Measurements from ENCODE around the gene DBP. TPM values are rescaled to one million over a fixed set of nuclear protein-coding genes. Genes with fewer than 3 reads are reported as not detected.

DBP gene
- total and polyA plus RNA-seq, 10 donors, result 11.4 to 29.5 (median 23.3) TPM

DNA sequence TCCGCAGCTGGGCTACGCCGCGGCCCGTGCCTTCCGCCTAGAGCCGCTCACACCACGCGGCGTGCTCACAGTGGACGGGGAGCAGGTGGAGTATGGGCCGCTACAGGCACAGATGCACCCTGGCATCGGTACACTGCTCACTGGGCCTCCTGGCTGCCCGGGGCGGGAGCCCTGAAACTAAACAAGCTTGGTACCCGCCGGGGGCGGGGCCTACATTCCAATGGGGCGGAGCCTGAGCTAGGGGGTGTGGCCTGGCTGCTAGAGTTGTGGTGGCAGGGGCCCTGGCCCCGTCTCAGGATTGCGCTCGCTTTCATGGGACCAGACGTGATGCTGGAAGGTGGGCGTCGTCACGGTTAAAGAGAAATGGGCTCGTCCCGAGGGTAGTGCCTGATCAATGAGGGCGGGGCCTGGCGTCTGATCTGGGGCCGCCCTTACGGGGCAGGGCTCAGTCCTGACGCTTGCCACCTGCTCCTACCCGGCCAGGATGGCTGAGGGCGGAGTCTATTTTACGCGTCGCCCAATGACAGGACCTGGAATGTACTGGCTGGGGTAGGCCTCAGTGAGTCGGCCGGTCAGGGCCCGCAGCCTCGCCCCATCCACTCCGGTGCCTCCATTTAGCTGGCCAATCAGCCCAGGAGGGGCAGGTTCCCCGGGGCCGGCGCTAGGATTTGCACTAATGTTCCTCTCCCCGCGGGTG, 7.4 kb downstream of the DBP start:
- TF ChIP-seq, protein P1, sequence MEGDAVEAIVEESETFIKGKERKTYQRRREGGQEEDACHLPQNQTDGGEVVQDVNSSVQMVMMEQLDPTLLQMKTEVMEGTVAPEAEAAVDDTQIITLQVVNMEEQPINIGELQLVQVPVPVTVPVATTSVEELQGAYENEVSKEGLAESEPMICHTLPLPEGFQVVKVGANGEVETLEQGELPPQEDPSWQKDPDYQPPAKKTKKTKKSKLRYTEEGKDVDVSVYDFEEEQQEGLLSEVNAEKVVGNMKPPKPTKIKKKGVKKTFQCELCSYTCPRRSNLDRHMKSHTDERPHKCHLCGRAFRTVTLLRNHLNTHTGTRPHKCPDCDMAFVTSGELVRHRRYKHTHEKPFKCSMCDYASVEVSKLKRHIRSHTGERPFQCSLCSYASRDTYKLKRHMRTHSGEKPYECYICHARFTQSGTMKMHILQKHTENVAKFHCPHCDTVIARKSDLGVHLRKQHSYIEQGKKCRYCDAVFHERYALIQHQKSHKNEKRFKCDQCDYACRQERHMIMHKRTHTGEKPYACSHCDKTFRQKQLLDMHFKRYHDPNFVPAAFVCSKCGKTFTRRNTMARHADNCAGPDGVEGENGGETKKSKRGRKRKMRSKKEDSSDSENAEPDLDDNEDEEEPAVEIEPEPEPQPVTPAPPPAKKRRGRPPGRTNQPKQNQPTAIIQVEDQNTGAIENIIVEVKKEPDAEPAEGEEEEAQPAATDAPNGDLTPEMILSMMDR (IDR thresholded peaks at IDR 0.05 in 8 of 11, conservative IDR thresholded peaks at IDR 0.05 in 3 of 11), result no peak
- peak; percentile 9 to 72 (median 44) for TF ChIP-seq POLR2AphosphoS5 (IDR thresholded peaks at IDR 0.05)
- no peaks in the 10 kb centered on the region for H3K27me3 ChIP-seq (replicated peaks in 1 of 7)
- peak overlapping the region; percentile 44 to 94 (median 80) for H3K27ac ChIP-seq
- WGBS, 5 donors, result 68 to 73% (median 70%) methylated on average over 27 to 48 of the region's 48 CpGs
- peaks cover 0 to 79% (median 42%) of the 10 kb centered on the region in 6 donors for H3K36me3 ChIP-seq
- peak overlapping the region in 2 of 8 donors; percentile 17 to 38 for H3K4me3 ChIP-seq
- H3K4me1 ChIP-seq, result peaks cover 38 to 96% (median 51%) of the 10 kb centered on the region in 6 donors
- no peaks in the 10 kb centered on the region for H3K9me3 ChIP-seq
- DNase-seq, result peak; percentile 82
- intact Hi-C loops (cut with DNase I; ENCODE audit: low total_unique reads), result no loop called here

DNA sequence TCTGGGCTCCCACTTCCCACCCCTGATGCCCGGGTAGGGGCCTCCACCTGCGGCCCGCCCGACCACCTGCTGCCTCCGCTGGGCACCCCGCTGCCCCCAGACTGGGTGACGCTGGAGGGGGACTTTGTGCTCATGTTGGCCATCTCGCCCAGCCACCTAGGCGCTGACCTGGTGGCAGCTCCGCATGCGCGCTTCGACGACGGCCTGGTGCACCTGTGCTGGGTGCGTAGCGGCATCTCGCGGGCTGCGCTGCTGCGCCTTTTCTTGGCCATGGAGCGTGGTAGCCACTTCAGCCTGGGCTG, 7.9 kb downstream of the DBP start:
- Histone ChIP-seq H3K4me3 (no peak overlapping the region), H3K27me3 (replicated peaks in 1 of 7) (no peaks in the 10 kb centered on the region), H3K9me3 (no peaks in the 10 kb centered on the region), H3K27ac (peak overlapping the region in 5 of 8 donors; percentile 78 to 94 (median 84)), H3K4me1 (peaks cover 34 to 96% (median 51%) of the 10 kb centered on the region in 6 donors), H3K36me3 (peaks cover 0 to 79% (median 42%) of the 10 kb centered on the region in 6 donors)
- 90 to 97% (median 94%) methylated on average over 5 to 22 of the region's 22 CpGs for WGBS, 5 donors
- TF ChIP-seq POLR2A (IDR thresholded peaks at IDR 0.05), result no peak
- no peak for TF ChIP-seq POLR2AphosphoS5 (IDR thresholded peaks at IDR 0.05)
- TF ChIP-seq, protein P1 (IDR thresholded peaks at IDR 0.05 in 8 of 11, conservative IDR thresholded peaks at IDR 0.05 in 3 of 11), result no peak
- intact Hi-C loops (cut with DNase I; ENCODE audit: low total_unique reads), result no loop called here
- no peak for DNase-seq

DNA sequence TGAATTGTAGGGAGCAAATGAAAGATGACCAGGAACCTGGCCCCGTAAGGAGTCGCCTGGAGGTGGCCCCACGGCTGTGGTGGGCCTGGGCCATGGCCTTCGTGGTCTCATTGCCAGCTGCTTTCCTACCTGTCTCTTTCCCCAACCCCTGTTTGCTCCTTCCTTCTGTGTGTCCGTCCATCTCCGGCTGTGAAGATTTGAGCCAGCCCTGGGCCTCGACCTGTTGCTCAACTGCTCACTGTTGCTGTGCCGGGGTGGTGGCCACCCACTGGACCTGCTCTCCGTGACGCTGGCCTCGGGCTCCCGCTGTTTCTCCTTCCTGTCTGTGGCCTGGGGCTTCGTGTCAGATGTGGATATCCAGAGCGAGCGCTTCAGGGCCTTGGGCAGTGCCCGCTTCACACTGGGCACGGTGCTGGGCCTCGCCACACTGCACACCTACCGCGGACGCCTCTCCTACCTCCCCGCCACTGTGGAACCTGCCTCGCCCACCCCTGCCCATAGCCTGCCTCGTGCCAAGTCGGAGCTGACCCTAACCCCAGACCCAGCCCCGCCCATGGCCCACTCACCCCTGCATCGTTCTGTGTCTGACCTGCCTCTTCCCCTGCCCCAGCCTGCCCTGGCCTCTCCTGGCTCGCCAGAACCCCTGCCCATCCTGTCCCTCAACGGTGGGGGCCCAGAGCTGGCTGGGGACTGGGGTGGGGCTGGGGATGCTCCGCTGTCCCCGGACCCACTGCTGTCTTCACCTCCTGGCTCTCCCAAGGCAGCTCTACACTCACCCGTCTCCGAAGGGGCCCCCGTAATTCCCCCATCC, 8.5 kb downstream of the DBP start:
- no peaks in the 10 kb centered on the region for H3K27me3 ChIP-seq (replicated peaks in 1 of 7)
- intact Hi-C loops (cut with DNase I; ENCODE audit: low total_unique reads), result no loop called here
- DNase-seq, result peak; percentile 80
- no peak overlapping the region for H3K4me3 ChIP-seq
- H3K36me3 ChIP-seq, result peaks cover 0 to 79% (median 42%) of the 10 kb centered on the region in 6 donors
- no peaks in the 10 kb centered on the region for H3K9me3 ChIP-seq
- 76 to 92% (median 85%) methylated on average over 32 to 34 of the region's 34 CpGs for WGBS, 5 donors
- TF ChIP-seq, protein P1 (IDR thresholded peaks at IDR 0.05 in 8 of 11, conservative IDR thresholded peaks at IDR 0.05 in 3 of 11), result no peak
- peak in 2 of 3 donors; percentile 15 to 22 for TF ChIP-seq POLR2AphosphoS5 (IDR thresholded peaks at IDR 0.05)
- H3K27ac ChIP-seq, result peak overlapping the region in 3 of 8 donors; percentile 14 to 81 (median 78)
- H3K4me1 ChIP-seq, result peaks cover 31 to 96% (median 51%) of the 10 kb centered on the region in 6 donors

DNA sequence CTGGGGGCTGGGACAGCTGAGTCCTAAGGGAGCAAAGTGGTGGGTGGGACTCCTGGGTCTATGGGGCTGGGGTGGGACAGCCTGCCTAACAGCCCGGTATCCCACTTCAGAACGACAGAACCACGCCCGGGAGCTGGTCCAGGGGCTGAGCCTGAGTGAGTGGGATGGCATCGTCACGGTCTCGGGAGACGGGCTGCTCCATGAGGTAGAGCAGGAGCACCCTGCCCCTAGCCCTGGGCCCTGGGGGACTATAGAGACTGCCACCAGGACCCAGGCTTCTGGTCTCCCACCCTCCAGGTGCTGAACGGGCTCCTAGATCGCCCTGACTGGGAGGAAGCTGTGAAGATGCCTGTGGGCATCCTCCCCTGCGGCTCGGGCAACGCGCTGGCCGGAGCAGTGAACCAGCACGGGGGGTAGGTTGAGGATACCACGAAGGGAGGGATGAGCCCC, 9.3 kb downstream of the DBP start:
- Histone ChIP-seq H3K27me3 (replicated peaks in 1 of 7) (no peaks in the 10 kb centered on the region), H3K4me3 (no peak overlapping the region), H3K27ac (peak overlapping the region in 2 of 8 donors; percentile 14 to 41), H3K4me1 (peaks cover 31 to 96% (median 51%) of the 10 kb centered on the region in 6 donors), H3K36me3 (peaks cover 0 to 76% (median 38%) of the 10 kb centered on the region in 6 donors), H3K9me3 (no peaks in the 10 kb centered on the region)
- intact Hi-C loops (cut with DNase I; ENCODE audit: low total_unique reads), result no loop called here
- peak; percentile 76 for DNase-seq
- peak in 1 of 3 donors; percentile 57 for TF ChIP-seq POLR2AphosphoS5 (IDR thresholded peaks at IDR 0.05)
- no peak for TF ChIP-seq POLR2A (IDR thresholded peaks at IDR 0.05)
- 90 to 96% (median 93%) methylated on average over 15 to 17 of the region's 17 CpGs for WGBS, 5 donors

Data from spleen (tissue), 11 donors.